ENCODE data around the gene ULK1. TPM values are rescaled to one million over a fixed set of nuclear protein-coding genes. Genes with fewer than 3 reads are reported as not detected.

The ULK1 gene
- total and polyA plus RNA-seq, 2 donors (not counting 1 experiment from before 2014, with no cell fraction given): 3.3 to 14.9 TPM

DNA sequence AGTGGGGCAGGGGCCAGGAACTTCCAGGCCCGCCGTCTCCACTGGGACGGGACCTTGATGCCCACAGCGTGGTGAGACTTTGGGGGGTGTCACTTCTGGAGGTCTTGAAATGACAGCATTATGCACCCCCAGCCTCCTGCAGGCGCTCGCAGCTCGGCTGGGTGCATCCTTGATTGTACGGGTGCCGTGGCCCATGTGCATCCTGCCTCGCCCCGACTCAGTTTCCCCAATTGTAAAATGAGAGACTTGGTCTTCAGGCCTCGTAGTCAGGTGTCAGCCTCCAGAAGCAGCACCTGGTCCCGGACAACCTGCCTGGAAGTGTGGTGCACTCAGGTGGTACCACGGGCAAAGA lies 25.7 kb downstream of the ULK1 start:
- Histone ChIP-seq H3K4me3 (replicated peaks in 1 of 4; ENCODE audit: control extremely low read depth in 1 of 4, insufficient read depth in 1 of 4, low read depth in 3 of 4, low read length in 4 of 4) (no peak overlapping the region), H3K79me2 (ENCODE audit: control insufficient read depth, insufficient read depth, low read length) (no peaks in the 10 kb centered on the region), H4K20me1 (ENCODE audit: control insufficient read depth, extremely low read depth, insufficient read depth, low read length) (no peaks in the 10 kb centered on the region), H3K4me2 (ENCODE audit: extremely low read depth, insufficient read depth, low read length) (no peak overlapping the region), H3K36me3 (ENCODE audit: control insufficient read depth, insufficient read depth, low read length) (peaks cover 8% of the 10 kb centered on the region), H3K9ac (ENCODE audit: insufficient read depth, low read length) (no peak overlapping the region), H2AFZ (ENCODE audit: low read length) (no peak overlapping the region), H3K27me3 (ENCODE audit: control insufficient read depth, insufficient read depth, low read length) (no peaks in the 10 kb centered on the region), H3K9me3 (ENCODE audit: control insufficient read depth, insufficient read depth, low read depth, low read length) (no peaks in the 10 kb centered on the region), H3K4me1 (ENCODE audit: control insufficient read depth, extremely low read depth, insufficient read depth, low read length) (no peaks in the 10 kb centered on the region), H3K27ac (ENCODE audit: insufficient read depth, low read length) (no peak overlapping the region)
- TF ChIP-seq EZH2 (IDR thresholded peaks at IDR 0.05; ENCODE audit: low read length, missing control alignments): no peak
- TF ChIP-seq, protein P1, sequence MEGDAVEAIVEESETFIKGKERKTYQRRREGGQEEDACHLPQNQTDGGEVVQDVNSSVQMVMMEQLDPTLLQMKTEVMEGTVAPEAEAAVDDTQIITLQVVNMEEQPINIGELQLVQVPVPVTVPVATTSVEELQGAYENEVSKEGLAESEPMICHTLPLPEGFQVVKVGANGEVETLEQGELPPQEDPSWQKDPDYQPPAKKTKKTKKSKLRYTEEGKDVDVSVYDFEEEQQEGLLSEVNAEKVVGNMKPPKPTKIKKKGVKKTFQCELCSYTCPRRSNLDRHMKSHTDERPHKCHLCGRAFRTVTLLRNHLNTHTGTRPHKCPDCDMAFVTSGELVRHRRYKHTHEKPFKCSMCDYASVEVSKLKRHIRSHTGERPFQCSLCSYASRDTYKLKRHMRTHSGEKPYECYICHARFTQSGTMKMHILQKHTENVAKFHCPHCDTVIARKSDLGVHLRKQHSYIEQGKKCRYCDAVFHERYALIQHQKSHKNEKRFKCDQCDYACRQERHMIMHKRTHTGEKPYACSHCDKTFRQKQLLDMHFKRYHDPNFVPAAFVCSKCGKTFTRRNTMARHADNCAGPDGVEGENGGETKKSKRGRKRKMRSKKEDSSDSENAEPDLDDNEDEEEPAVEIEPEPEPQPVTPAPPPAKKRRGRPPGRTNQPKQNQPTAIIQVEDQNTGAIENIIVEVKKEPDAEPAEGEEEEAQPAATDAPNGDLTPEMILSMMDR (conservative IDR thresholded peaks at IDR 0.05 in 1 of 2, IDR thresholded peaks at IDR 0.05 in 1 of 2; ENCODE audit: low read depth in 1 of 2, low read length in 2 of 2): no peak
- no peak for DNase-seq (ENCODE audit: low read depth in 2 of 2)

DNA sequence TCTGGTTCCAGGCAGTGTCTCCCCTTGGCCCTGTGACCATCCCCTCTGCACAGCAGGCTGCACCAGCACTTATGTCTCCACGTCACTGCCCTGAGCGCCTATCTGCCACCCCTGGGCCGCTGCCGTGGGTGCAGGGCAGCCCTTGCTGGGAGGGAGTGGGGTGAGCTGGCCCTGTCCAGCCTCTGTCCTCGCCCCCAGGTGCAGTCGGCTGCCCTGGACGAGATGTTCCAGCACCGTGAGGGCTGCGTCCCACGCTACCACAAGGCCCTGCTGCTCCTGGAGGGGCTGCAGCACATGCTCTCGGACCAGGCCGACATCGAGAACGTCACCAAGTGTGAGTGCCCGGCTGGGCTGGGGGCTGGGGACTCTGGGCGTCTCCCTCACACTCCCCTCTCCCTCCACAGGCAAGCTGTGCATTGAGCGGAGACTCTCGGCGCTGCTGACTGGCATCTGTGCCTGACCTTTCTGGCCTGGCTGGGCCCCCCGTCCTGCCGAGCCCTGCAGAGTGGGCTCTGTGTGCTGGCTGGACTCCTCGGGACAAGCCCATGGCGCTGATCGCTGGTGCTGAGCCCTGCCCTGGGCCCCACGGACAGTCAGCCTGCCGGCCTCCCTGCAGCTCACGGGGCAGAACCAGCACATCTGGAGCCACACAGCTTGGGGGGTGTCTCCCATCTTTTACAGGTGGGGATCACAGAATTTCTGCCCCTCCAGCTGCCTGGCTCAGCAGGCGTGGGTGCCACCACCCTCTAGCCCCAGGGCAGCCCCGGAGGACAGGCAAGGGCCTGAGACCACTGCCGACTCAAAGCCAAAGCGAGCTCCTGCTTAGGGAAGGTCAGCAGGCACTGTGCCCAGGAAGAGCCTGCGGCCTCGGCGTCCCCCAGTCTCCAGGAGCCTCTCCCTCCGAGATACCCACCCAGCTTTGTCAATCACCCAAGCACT lies 26.7 kb downstream of the ULK1 start:
- Histone ChIP-seq H4K20me1 (ENCODE audit: control insufficient read depth, extremely low read depth, insufficient read depth, low read length) (no peaks in the 10 kb centered on the region), H3K36me3 (ENCODE audit: control insufficient read depth, insufficient read depth, low read length) (peaks cover 5% of the 10 kb centered on the region), H2AFZ (ENCODE audit: low read length) (no peak overlapping the region), H3K4me3 (replicated peaks in 1 of 4; ENCODE audit: control extremely low read depth in 1 of 4, insufficient read depth in 1 of 4, low read depth in 3 of 4, low read length in 4 of 4) (no peak overlapping the region), H3K4me2 (ENCODE audit: extremely low read depth, insufficient read depth, low read length) (no peak overlapping the region), H3K4me1 (ENCODE audit: control insufficient read depth, extremely low read depth, insufficient read depth, low read length) (no peaks in the 10 kb centered on the region), H3K27me3 (ENCODE audit: control insufficient read depth, insufficient read depth, low read length) (no peaks in the 10 kb centered on the region), H3K9ac (ENCODE audit: insufficient read depth, low read length) (no peak overlapping the region), H3K9me3 (ENCODE audit: control insufficient read depth, insufficient read depth, low read depth, low read length) (no peaks in the 10 kb centered on the region), H3K27ac (ENCODE audit: insufficient read depth, low read length) (no peak overlapping the region), H3K79me2 (ENCODE audit: control insufficient read depth, insufficient read depth, low read length) (no peaks in the 10 kb centered on the region)
- DNase-seq (ENCODE audit: low read depth in 2 of 2): no peak
- TF ChIP-seq, protein P1 (conservative IDR thresholded peaks at IDR 0.05 in 1 of 2, IDR thresholded peaks at IDR 0.05 in 1 of 2; ENCODE audit: low read depth in 1 of 2, low read length in 2 of 2): no peak

DNA sequence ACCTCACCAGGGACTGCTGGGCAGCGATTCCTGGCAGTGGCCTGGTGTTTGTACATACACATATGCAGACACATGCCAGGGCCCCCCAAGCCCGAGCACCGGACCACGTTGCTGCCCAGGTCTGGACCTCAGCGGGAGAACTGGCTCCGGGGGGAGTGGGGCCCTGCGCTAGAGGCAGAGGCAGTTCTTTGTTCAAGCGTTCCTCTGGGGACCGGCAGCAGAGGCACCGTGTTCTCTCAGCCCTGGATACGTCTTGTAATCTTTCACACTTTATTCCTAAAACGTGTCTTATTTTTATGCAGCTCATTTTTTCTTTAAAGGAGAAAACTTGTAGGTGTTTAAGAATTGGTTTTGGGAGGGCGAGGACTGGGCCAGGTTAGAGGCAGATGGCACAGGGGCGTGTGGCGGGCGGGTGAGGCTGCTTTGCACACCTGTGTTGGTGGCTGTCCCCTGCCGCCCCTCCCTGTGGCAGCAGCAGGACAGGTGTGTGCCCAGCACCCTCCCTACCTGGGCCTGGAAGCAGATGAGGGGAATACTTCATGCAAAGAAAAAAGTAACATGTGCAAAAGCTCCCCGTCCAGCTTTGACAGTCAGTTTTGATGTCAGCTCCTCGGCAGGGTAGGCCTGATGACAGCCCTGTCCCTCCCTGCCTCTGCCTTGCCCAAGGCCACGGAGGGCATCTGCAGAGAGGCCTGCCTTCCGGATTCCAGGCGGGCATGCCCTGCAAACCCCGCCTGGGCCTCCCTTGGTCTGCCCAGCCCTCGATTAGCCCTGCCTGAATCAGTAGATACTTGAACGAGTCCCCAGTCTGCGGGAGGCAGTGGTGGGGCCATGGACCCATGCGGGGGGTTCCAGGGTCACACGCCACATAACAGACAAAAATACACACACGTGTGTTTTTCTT lies 27.7 kb downstream of the ULK1 start:
- Histone ChIP-seq H3K27me3 (ENCODE audit: control insufficient read depth, insufficient read depth, low read length) (no peaks in the 10 kb centered on the region), H4K20me1 (ENCODE audit: control insufficient read depth, extremely low read depth, insufficient read depth, low read length) (no peaks in the 10 kb centered on the region), H3K9ac (ENCODE audit: insufficient read depth, low read length) (no peak overlapping the region), H3K4me3 (replicated peaks in 1 of 4; ENCODE audit: control extremely low read depth in 1 of 4, insufficient read depth in 1 of 4, low read depth in 3 of 4, low read length in 4 of 4) (no peak overlapping the region), H3K4me2 (ENCODE audit: extremely low read depth, insufficient read depth, low read length) (no peak overlapping the region), H3K4me1 (ENCODE audit: control insufficient read depth, extremely low read depth, insufficient read depth, low read length) (no peaks in the 10 kb centered on the region), H2AFZ (ENCODE audit: low read length) (no peak overlapping the region), H3K9me3 (ENCODE audit: control insufficient read depth, insufficient read depth, low read depth, low read length) (no peaks in the 10 kb centered on the region), H3K27ac (ENCODE audit: insufficient read depth, low read length) (no peak overlapping the region), H3K36me3 (ENCODE audit: control insufficient read depth, insufficient read depth, low read length) (peaks cover 3% of the 10 kb centered on the region), H3K79me2 (ENCODE audit: control insufficient read depth, insufficient read depth, low read length) (no peaks in the 10 kb centered on the region)
- DNase-seq (ENCODE audit: low read depth in 2 of 2): no peak
- no peak for TF ChIP-seq EZH2 (IDR thresholded peaks at IDR 0.05; ENCODE audit: low read length, missing control alignments)
- TF ChIP-seq, protein P1 (conservative IDR thresholded peaks at IDR 0.05 in 1 of 2, IDR thresholded peaks at IDR 0.05 in 1 of 2; ENCODE audit: low read depth in 1 of 2, low read length in 2 of 2): no peak
